SK-MEL-5 (cell line): ENCODE measurements around the gene KLHL1. TPM values are rescaled to one million over a fixed set of nuclear protein-coding genes. Genes with fewer than 3 reads are reported as not detected.

Experiments used
- small RNA-seq, 2 experiments: library from RNA; depleted of rRNA; stranded (forward); fragments of <200 nt; gene quantifications; one replicate each; pipeline ENCODE3, GENCODE V24; 2014
- total RNA-seq: library from RNA; depleted of rRNA; stranded (reverse); fragments of >200 nt; shearing (Covaris generic); gene quantifications from 2 replicates; pipeline ENCODE4 v1.2.3, GENCODE V29; 2014; rRNA removed

KLHL1 gene
- total RNA-seq, 1 experiment from 2014 or later = 0.08 TPM

Small RNA genes lying within 50 kb of the gene (small RNA-seq; reads per million reads assigned to genes)
- gene RNY3P10 = 0 reads per million in 2 experiments

Other genes starting within 250 kb of the KLHL1 start
- not detected in 2 replicates for gene ATXN8OS, start 626 bp downstream of the KLHL1 start, total RNA-seq